Muscle layer of colon (tissue), 2 donors: ENCODE results near the gene CFAP99.
"Not testable (repeated sequence)": the region's sequence is repeated elsewhere in the genome, so short reads cannot be mapped to it uniquely, and the experiment has no call there.

ENCODE experiments used
- H3K27ac ChIP-seq: one replicate; pipeline ENCODE4 v1.7.0; 2013; ENCODE audit warnings: low read depth, mild to moderate bottlenecking, low read length, moderate library complexity
- H3K27me3 ChIP-seq, 2 donors: one replicate each; pipeline ENCODE4 v1.7.0; 2013; ENCODE audit warnings: low read length in 2 of 2, mild to moderate bottlenecking in 2 of 2; ENCODE audit not compliant: insufficient read depth in 2 of 2, control insufficient read depth in 1 of 2
- H3K36me3 ChIP-seq: one replicate; pipeline ENCODE4 v1.7.0; 2013; ENCODE audit warnings: mild to moderate bottlenecking, low read length; ENCODE audit not compliant: insufficient read depth
- H3K4me1 ChIP-seq: one replicate; pipeline ENCODE4 v1.7.0; 2013; ENCODE audit warnings: mild to moderate bottlenecking, low read length; ENCODE audit not compliant: insufficient read depth
- H3K4me3 ChIP-seq, 2 donors: one replicate each; pipeline ENCODE4 v1.7.0; 2013; ENCODE audit warnings: low read length in 2 of 2, low read depth in 1 of 2, mild to moderate bottlenecking in 1 of 2, moderate library complexity in 1 of 2
- H3K9ac ChIP-seq: one replicate; pipeline ENCODE4 v1.7.0; 2013; ENCODE audit warnings: low read length
- H3K9me3 ChIP-seq: one replicate; pipeline ENCODE4 v1.7.0; 2013; ENCODE audit warnings: mild to moderate bottlenecking, low read length
- donor health status: abdominal sarcoma.
- donor health status: Adenocarcinoma of cecum.

The CFAP99 gene

GRCh38 chr4:2424581-2424980 is 5.8 kb downstream of the CFAP99 start:
- H3K4me3 ChIP-seq: no peak overlapping the region
- H3K36me3 ChIP-seq: no peaks in the 10 kb centered on the region
- no peak overlapping the region for H3K27ac ChIP-seq
- H3K27me3 ChIP-seq: peaks cover 24 to 42% of the 10 kb centered on the region in 2 donors
- no peak overlapping the region for H3K9ac ChIP-seq
- H3K4me1 ChIP-seq: no peaks in the 10 kb centered on the region
- no peaks in the 10 kb centered on the region for H3K9me3 ChIP-seq

- Histone ChIP-seq H3K27ac (no peak overlapping the region), H3K27me3 (peaks cover 16 to 32% of the 10 kb centered on the region in 2 donors), H3K9me3 (no peaks in the 10 kb centered on the region), H3K9ac (no peak overlapping the region), H3K36me3 (no peaks in the 10 kb centered on the region), H3K4me1 (no peaks in the 10 kb centered on the region), H3K4me3 (no peak overlapping the region)
Observed at GRCh38 chr4:2425386-2426068, 6.8 kb downstream of the CFAP99 start.

GRCh38 chr4:2426069-2426397 is 7.3 kb downstream of the CFAP99 start:
- H3K9me3 ChIP-seq: no peaks in the 10 kb centered on the region
- H3K36me3 ChIP-seq: no peaks in the 10 kb centered on the region
- H3K27ac ChIP-seq: no peak overlapping the region
- no peaks in the 10 kb centered on the region for H3K4me1 ChIP-seq
- H3K4me3 ChIP-seq: no peak overlapping the region
- H3K27me3 ChIP-seq: peaks cover 11 to 29% of the 10 kb centered on the region in 2 donors
- H3K9ac ChIP-seq: no peak overlapping the region

- Histone ChIP-seq H3K27ac (no peak overlapping the region), H3K4me1 (no peaks in the 10 kb centered on the region), H3K9ac (no peak overlapping the region), H3K27me3 (peaks cover 10 to 26% of the 10 kb centered on the region in 2 donors), H3K9me3 (no peaks in the 10 kb centered on the region), H3K36me3 (no peaks in the 10 kb centered on the region), H3K4me3 (no peak overlapping the region)
Observed at GRCh38 chr4:2426711-2427275, 8.0 kb downstream of the CFAP99 start.

- no peak overlapping the region for H3K27ac ChIP-seq
- peaks cover 1 to 18% of the 10 kb centered on the region in 2 donors for H3K27me3 ChIP-seq
- no peak overlapping the region for H3K4me3 ChIP-seq
- H3K4me1 ChIP-seq: no peaks in the 10 kb centered on the region
- H3K9me3 ChIP-seq: no peaks in the 10 kb centered on the region
- no peaks in the 10 kb centered on the region for H3K36me3 ChIP-seq
- no peak overlapping the region for H3K9ac ChIP-seq
Observed at GRCh38 chr4:2427383-2428334, 8.9 kb downstream of the CFAP99 start.

GRCh38 chr4:2428496-2429213 is 9.9 kb downstream of the CFAP99 start:
- peaks cover 0 to 8% of the 10 kb centered on the region in 2 donors for H3K27me3 ChIP-seq
- H3K9me3 ChIP-seq: no peaks in the 10 kb centered on the region
- no peak overlapping the region for H3K9ac ChIP-seq
- H3K4me3 ChIP-seq: no peak overlapping the region
- H3K4me1 ChIP-seq: no peaks in the 10 kb centered on the region
- no peak overlapping the region for H3K27ac ChIP-seq
- no peaks in the 10 kb centered on the region for H3K36me3 ChIP-seq

- not testable (repeated sequence) for H3K36me3 ChIP-seq, H3K4me3 ChIP-seq, H3K4me1 ChIP-seq, H3K27ac ChIP-seq, H3K9me3 ChIP-seq, H3K27me3 ChIP-seq, H3K9ac ChIP-seq
Observed at GRCh38 chr4:2429945-2430757, 11.4 kb downstream of the CFAP99 start.

GRCh38 chr4:2432004-2432403 is 13.2 kb downstream of the CFAP99 start:
- H3K9me3 ChIP-seq: no peaks in the 10 kb centered on the region
- peaks cover 0 to 6% of the 10 kb centered on the region in 2 donors for H3K27me3 ChIP-seq
- H3K9ac ChIP-seq: no peak overlapping the region
- H3K4me1 ChIP-seq: no peaks in the 10 kb centered on the region
- H3K27ac ChIP-seq: no peak overlapping the region
- H3K36me3 ChIP-seq: no peaks in the 10 kb centered on the region
- H3K4me3 ChIP-seq: no peak overlapping the region

GRCh38 chr4:2432991-2433530 is 14.3 kb downstream of the CFAP99 start:
- Histone ChIP-seq H3K9ac (no peak overlapping the region), H3K36me3 (no peaks in the 10 kb centered on the region), H3K27me3 (no peaks in the 10 kb centered on the region), H3K27ac (no peak overlapping the region), H3K4me3 (no peak overlapping the region), H3K9me3 (no peaks in the 10 kb centered on the region), H3K4me1 (no peaks in the 10 kb centered on the region)

- Histone ChIP-seq H3K27ac (no peak overlapping the region), H3K4me1 (no peaks in the 10 kb centered on the region), H3K9me3 (no peaks in the 10 kb centered on the region), H3K9ac (no peak overlapping the region), H3K27me3 (no peaks in the 10 kb centered on the region), H3K4me3 (no peak overlapping the region), H3K36me3 (no peaks in the 10 kb centered on the region)
Observed at GRCh38 chr4:2433609-2434350, 15.0 kb downstream of the CFAP99 start.
